Hepatocyte (in vitro differentiated cells): ENCODE measurements around the gene HYAL3. TPM values are rescaled to one million over a fixed set of nuclear protein-coding genes. Genes with fewer than 3 reads are reported as not detected.

Source experiments
- DNase-seq: peaks from one replicate; pipeline ENCODE4 v3.0.0-alpha.2; 2016; ENCODE audit warnings: low spot score
- H2AFZ ChIP-seq: fragments of 200-600 bp; sonication (generic); 2 replicates; pipeline ENCODE4 v1.6.0; 2016; ENCODE audit warnings: antibody characterized with exemption, mild to moderate bottlenecking
- H3K27ac ChIP-seq: fragments of 200-600 bp; sonication (generic); 2 replicates; pipeline ENCODE4 v1.5.1; 2016; ENCODE audit warnings: mild to moderate bottlenecking
- H3K27me3 ChIP-seq: fragments of 200-600 bp; sonication (generic); 2 replicates; pipeline ENCODE4 v1.6.1; 2016
- H3K36me3 ChIP-seq: fragments of 200-600 bp; sonication (generic); replicated peaks from 2 replicates; pipeline ENCODE4 v1.5.1; 2016; ENCODE audit warnings: low read depth; ENCODE audit not compliant: insufficient read depth
- H3K4me1 ChIP-seq: fragments of 200-600 bp; sonication (generic); 2 replicates; pipeline ENCODE4 v1.5.1; 2016; ENCODE audit warnings: mild to moderate bottlenecking, moderate library complexity; ENCODE audit not compliant: insufficient read depth
- H3K4me2 ChIP-seq: fragments of 200-600 bp; sonication (generic); 2 replicates; pipeline ENCODE4 v1.6.0; 2016
- H3K4me3 ChIP-seq: fragments of 200-600 bp; sonication (generic); 2 replicates; pipeline ENCODE4 v1.5.1; 2016; ENCODE audit warnings: mild to moderate bottlenecking
- H3K79me2 ChIP-seq: fragments of 200-600 bp; sonication (generic); 2 replicates; pipeline ENCODE4 v1.6.0; 2017; ENCODE audit warnings: mild to moderate bottlenecking
- H3K9me2 ChIP-seq: fragments of 200-600 bp; sonication (generic); replicated peaks from 2 replicates; pipeline ENCODE4 v1.6.0; 2017; ENCODE audit warnings: mild to moderate bottlenecking; ENCODE audit not compliant: insufficient read depth
- H3K9me3 ChIP-seq: fragments of 200-600 bp; sonication (generic); 2 replicates; pipeline ENCODE4 v1.5.1; 2016; ENCODE audit warnings: low read depth, mild to moderate bottlenecking
- H4K20me1 ChIP-seq: fragments of 200-600 bp; sonication (generic); 2 replicates; pipeline ENCODE4 v1.6.0; 2016; ENCODE audit warnings: mild to moderate bottlenecking; ENCODE audit not compliant: insufficient read depth, poor library complexity, severe bottlenecking
- CTCF ChIP-seq: fragments of 200-600 bp; sonication (generic); IDR thresholded peaks from 2 replicates; pipeline ENCODE4 v1.5.1; 2016; ENCODE audit warnings: antibody characterized with exemption, mild to moderate bottlenecking; ENCODE audit not compliant: poor library complexity
- EZH2 ChIP-seq: fragments of 200-600 bp; sonication (generic); IDR thresholded peaks from 2 replicates; pipeline ENCODE4 v1.6.1; 2016; ENCODE audit warnings: antibody characterized with exemption, mild to moderate bottlenecking, borderline replicate concordance
- EZH2phosphoT487 ChIP-seq: fragments of 200-600 bp; sonication (generic); IDR thresholded peaks from one replicate; pipeline ENCODE4 v1.6.1; 2018; ENCODE audit warnings: antibody characterized with exemption, mild to moderate bottlenecking, low read depth, moderate library complexity; ENCODE audit not compliant: unreplicated experiment, severe bottlenecking
- WGBS: methylation state at CpG from one replicate; pipeline ENCODE4 v1.1.6; 2016; ENCODE audit warnings: low lambda C conversion rate; ENCODE audit errors: missing lambda C conversion rate; 5-methylcytosine and 5-hydroxymethylcytosine counted together
- polyA plus RNA-seq: library from polyadenylated mRNA; unstranded; fragments of >200 nt; fragmentation: Nextera tagmentation; extraction: Ambion mirVana; gene quantifications from 2 replicates; pipeline ENCODE4 v1.2.1, GENCODE V29; 2016
- total RNA-seq: library from RNA; depleted of rRNA; stranded (reverse); fragments of >200 nt; gene quantifications from 2 replicates; pipeline ENCODE4 v1.2.3, GENCODE V29; 2014

Gene HYAL3
- total and polyA plus RNA-seq, 2 experiments from 2014 or later, result 3.7 to 7.0 TPM

GRCh38 chr3:50259432-50260026 is 39.7 kb downstream of the HYAL3 start:
- TF ChIP-seq CTCF (no peak), EZH2phosphoT487 (no peak), EZH2 (no peak)
- Histone ChIP-seq H3K9me3 (no peaks in the 10 kb centered on the region), H3K79me2 (peaks cover 12% of the 10 kb centered on the region), H3K4me2 (peak overlapping the region; percentile 78), H3K4me3 (no peak overlapping the region), H3K27me3 (no peaks in the 10 kb centered on the region), H3K9me2 (no peaks in the 10 kb centered on the region), H3K36me3 (no peaks in the 10 kb centered on the region), H3K4me1 (peaks cover 30% of the 10 kb centered on the region), H2AFZ (no peak overlapping the region), H3K27ac (peak overlapping the region; percentile 97), H4K20me1 (no peaks in the 10 kb centered on the region)
- DNase-seq, result no peak
- WGBS, result 66% methylated on average over 18 of the region's 18 CpGs

- Histone ChIP-seq H2AFZ (no peak overlapping the region), H3K9me2 (no peaks in the 10 kb centered on the region), H4K20me1 (no peaks in the 10 kb centered on the region), H3K4me1 (peaks cover 26% of the 10 kb centered on the region), H3K36me3 (no peaks in the 10 kb centered on the region), H3K4me3 (no peak overlapping the region), H3K9me3 (no peaks in the 10 kb centered on the region), H3K27ac (peak overlapping the region; percentile 97), H3K79me2 (peaks cover 12% of the 10 kb centered on the region), H3K4me2 (no peak overlapping the region), H3K27me3 (no peaks in the 10 kb centered on the region)
- DNase-seq, result no peak
- WGBS, result 92% methylated on average over 16 of the region's 16 CpGs
- TF ChIP-seq EZH2, result no peak
- TF ChIP-seq EZH2phosphoT487, result no peak
- no peak for TF ChIP-seq CTCF
Observed at GRCh38 chr3:50258979-50259378, 40.2 kb downstream of the HYAL3 start.

- H3K27me3 ChIP-seq, result no peaks in the 10 kb centered on the region
- H3K27ac ChIP-seq, result no peak overlapping the region
- no peak overlapping the region for H3K4me2 ChIP-seq
- H3K4me1 ChIP-seq, result peaks cover 18% of the 10 kb centered on the region
- H3K36me3 ChIP-seq, result no peaks in the 10 kb centered on the region
- no peaks in the 10 kb centered on the region for H3K9me2 ChIP-seq
- TF ChIP-seq CTCF, result no peak
- no peak for TF ChIP-seq EZH2phosphoT487
- TF ChIP-seq EZH2, result no peak
- H3K9me3 ChIP-seq, result no peaks in the 10 kb centered on the region
- H3K79me2 ChIP-seq, result peaks cover 15% of the 10 kb centered on the region
- DNase-seq, result no peak
- WGBS, result 89% methylated on average over 15 of the region's 17 CpGs
- H4K20me1 ChIP-seq, result no peaks in the 10 kb centered on the region
- no peak overlapping the region for H3K4me3 ChIP-seq
- no peak overlapping the region for H2AFZ ChIP-seq
Observed at GRCh38 chr3:50258029-50258680, 41.0 kb downstream of the HYAL3 start.
